WTC11 (cell line): ENCODE measurements around the gene SPATC1L.

Experiments used
- CREB1 ChIP-seq: sonication (generic); formaldehyde crosslinking; IDR thresholded peaks from 2 replicates; pipeline ENCODE4 v1.8.0; 2023; ENCODE audit warnings: mild to moderate bottlenecking, missing genetic modification reagents
- CREM ChIP-seq: sonication (generic); formaldehyde crosslinking; IDR thresholded peaks from 2 replicates; pipeline ENCODE4 v1.8.1; 2022; ENCODE audit warnings: mild to moderate bottlenecking, missing genetic modification reagents, moderate library complexity
- CTCF ChIP-seq: fragments of 200-600 bp; IDR thresholded peaks from 2 replicates; pipeline ENCODE4 v1.8.0; 2022; ENCODE audit warnings: antibody characterized with exemption
- ELF4 ChIP-seq: sonication (generic); formaldehyde crosslinking; IDR thresholded peaks from 2 replicates; pipeline ENCODE4 v1.8.1; 2022; ENCODE audit warnings: low read depth, mild to moderate bottlenecking, moderate library complexity, missing genetic modification reagents
- GABPB1 ChIP-seq: sonication (generic); formaldehyde crosslinking; IDR thresholded peaks from 2 replicates; pipeline ENCODE4 v1.8.1; 2023; ENCODE audit warnings: mild to moderate bottlenecking, missing genetic modification reagents
- IRF2 ChIP-seq: sonication (generic); formaldehyde crosslinking; IDR thresholded peaks from 2 replicates; pipeline ENCODE4 v1.8.0; 2022; ENCODE audit warnings: low read depth, missing genetic modification reagents, borderline replicate concordance
- ZNF263 ChIP-seq: sonication (generic); formaldehyde crosslinking; IDR thresholded peaks from 2 replicates; pipeline ENCODE4 v1.8.1; 2022; ENCODE audit warnings: low read depth, mild to moderate bottlenecking, moderate library complexity, missing genetic modification reagents
- ZNF416 ChIP-seq: fragments of 250-450 bp; sonication (Bioruptor Pico); IDR thresholded peaks from 2 replicates; pipeline ENCODE4 v1.9.0; 2021; ENCODE audit warnings: mild to moderate bottlenecking, inconsistent platforms
- TF ChIP-seq, protein P1 (sequence below): sonication (generic); formaldehyde crosslinking; IDR thresholded peaks from 2 replicates; pipeline ENCODE4 v1.8.0; 2022; ENCODE audit warnings: mild to moderate bottlenecking, missing genetic modification reagents

DNA sequence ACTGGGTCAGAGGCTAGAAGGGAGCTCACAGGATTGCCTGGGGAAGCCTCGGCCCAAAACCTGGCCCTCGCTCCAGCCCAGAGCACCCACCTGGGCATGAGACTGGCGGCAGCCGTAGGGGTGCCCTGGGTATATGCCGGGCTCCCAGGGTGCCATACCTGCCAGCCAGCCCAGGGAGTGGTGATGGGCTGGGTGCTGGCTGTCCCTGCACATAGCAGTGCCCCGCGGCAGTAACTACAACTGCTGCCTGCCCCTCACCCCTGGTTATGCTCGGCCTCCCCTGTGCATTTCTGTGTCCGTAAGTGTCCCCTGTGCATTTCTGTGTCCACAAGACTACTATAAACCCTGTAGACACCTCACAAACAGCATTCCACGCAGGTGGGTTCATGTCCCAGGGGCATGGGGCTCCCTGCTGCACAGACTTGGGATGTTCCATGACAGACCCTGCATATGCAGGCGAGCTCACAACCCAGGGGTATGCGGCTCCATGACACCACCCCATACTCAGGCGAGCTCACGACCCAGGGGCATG, 5.8 kb upstream of the SPATC1L start:
- TF ChIP-seq CTCF: no peak
- TF ChIP-seq ZNF263 (CRISPR knock-in tag): no peak
- TF ChIP-seq CREM (CRISPR knock-in tag): no peak
- TF ChIP-seq IRF2 (CRISPR knock-in tag): no peak
- TF ChIP-seq CREB1: no peak
- TF ChIP-seq, protein P1, sequence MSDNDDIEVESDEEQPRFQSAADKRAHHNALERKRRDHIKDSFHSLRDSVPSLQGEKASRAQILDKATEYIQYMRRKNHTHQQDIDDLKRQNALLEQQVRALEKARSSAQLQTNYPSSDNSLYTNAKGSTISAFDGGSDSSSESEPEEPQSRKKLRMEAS (CRISPR knock-in tag): no peak
- TF ChIP-seq ZNF416 (CRISPR knock-in tag): no peak
- TF ChIP-seq ELF4 (CRISPR knock-in tag): no peak
- TF ChIP-seq GABPB1 (CRISPR knock-in tag): no peak
